ENCODE measurements around the gene LRIT3.

The LRIT3 gene

DNA sequence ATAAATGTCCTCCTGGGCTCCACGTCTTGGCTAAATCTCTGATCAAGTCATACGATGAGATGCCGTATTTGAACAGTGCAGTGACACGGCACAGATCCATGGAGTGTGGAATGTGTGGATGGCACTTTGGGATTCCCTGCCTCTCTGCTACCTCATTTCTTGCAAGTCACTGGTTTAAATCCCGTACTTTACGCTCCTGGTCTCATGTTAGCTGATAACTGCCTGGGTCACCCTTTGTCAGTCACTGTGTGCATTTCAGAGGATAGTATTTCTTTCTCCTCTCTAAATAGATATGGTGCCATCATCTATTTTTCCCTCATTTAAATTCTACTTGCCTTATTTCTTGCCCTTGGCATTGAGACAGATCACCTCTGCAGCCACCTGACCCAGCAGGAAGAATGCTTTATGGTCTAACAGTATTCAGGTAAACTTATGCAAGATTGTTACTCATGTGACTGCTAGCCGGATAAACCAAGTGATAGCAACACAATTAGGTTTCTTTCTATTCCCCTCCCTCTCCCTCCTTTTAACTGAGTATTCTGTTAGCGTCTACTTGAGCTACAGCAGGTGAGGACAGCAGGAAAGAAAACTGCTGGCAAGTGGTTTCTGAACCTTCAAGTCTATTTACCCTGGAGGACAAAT is 67.6 kb downstream of the LRIT3 start:
- no peak for DNase-seq (ENCODE audit: low read depth in 2 of 2)
- no peak overlapping the region for H3K4me3 ChIP-seq (replicated peaks in 1 of 2; ENCODE audit: low read depth in 2 of 2, low read length in 2 of 2)
- TF ChIP-seq, protein P1, sequence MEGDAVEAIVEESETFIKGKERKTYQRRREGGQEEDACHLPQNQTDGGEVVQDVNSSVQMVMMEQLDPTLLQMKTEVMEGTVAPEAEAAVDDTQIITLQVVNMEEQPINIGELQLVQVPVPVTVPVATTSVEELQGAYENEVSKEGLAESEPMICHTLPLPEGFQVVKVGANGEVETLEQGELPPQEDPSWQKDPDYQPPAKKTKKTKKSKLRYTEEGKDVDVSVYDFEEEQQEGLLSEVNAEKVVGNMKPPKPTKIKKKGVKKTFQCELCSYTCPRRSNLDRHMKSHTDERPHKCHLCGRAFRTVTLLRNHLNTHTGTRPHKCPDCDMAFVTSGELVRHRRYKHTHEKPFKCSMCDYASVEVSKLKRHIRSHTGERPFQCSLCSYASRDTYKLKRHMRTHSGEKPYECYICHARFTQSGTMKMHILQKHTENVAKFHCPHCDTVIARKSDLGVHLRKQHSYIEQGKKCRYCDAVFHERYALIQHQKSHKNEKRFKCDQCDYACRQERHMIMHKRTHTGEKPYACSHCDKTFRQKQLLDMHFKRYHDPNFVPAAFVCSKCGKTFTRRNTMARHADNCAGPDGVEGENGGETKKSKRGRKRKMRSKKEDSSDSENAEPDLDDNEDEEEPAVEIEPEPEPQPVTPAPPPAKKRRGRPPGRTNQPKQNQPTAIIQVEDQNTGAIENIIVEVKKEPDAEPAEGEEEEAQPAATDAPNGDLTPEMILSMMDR (IDR thresholded peaks at IDR 0.05; ENCODE audit: low read depth, low read length) = no peak

DNA sequence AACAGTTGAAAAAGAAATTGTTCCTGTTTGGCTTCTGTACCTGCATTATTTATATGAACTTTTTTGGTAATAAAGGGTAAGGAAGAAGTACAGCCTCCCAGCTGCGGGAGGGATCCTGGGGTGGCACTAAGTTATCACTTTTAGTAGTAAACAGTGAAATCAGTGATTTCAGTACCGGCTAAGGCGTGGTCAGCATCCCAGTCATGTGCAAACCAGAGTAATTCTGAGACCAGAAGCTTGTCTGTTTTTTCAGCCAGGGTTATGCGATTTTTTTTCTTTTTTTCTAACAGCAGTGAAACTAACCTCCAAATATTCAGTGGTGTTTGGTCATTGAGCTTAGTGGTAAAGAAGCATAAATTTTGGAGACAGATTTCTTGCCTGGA is 68.1 kb downstream of the LRIT3 start:
- H3K4me3 ChIP-seq (replicated peaks in 1 of 2; ENCODE audit: low read depth in 2 of 2, low read length in 2 of 2) = no peak overlapping the region
- TF ChIP-seq, protein P1 (IDR thresholded peaks at IDR 0.05; ENCODE audit: low read depth, low read length) = no peak
- DNase-seq (ENCODE audit: low read depth in 2 of 2) = no peak

DNA sequence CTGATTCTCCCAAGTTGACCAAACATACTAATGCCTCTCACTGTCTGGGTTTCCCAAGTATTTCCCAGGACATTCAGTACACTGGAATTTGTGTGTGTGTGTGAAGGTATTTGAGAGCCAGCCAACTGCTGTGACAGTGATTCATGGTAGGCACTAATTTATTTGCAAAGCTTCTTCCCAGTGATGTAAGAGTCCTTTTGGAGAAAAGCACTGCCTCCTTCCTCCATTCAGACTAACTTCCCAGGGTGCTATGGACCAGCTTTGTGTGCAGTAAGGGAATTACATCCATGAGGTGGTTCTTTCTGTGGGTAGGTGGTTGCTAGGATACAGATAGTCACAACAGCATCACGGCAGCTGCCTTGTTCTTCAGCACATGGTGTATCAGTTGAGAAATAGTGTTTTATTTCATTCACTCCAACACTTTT is 73.5 kb downstream of the LRIT3 start:
- TF ChIP-seq, protein P1 (IDR thresholded peaks at IDR 0.05; ENCODE audit: low read depth, low read length) = no peak
- DNase-seq (ENCODE audit: low read depth in 2 of 2) = peak; percentile 47 to 84
- no peak overlapping the region for H3K4me3 ChIP-seq (replicated peaks in 1 of 2; ENCODE audit: low read depth in 2 of 2, low read length in 2 of 2)
